ENCODE data around the gene LRMDA.

LRMDA gene

GRCh38 chr10:76393875-76394706, 962.7 kb downstream of the LRMDA start:
- Histone ChIP-seq H3K36me3 (ENCODE audit: insufficient read depth, low read length) (no peaks in the 10 kb centered on the region), H4K20me1 (ENCODE audit: insufficient read depth, low read length, poor library complexity, severe bottlenecking) (no peaks in the 10 kb centered on the region), H3F3A (ENCODE audit: low read depth) (no peaks in the 10 kb centered on the region), H3K27me3 (ENCODE audit: insufficient read depth, low read length, poor library complexity, severe bottlenecking) (no peaks in the 10 kb centered on the region), H3K4me3 (ENCODE audit: low read length, poor library complexity, severe bottlenecking) (no peak overlapping the region), H3K79me2 (ENCODE audit: insufficient read depth, low read length) (no peaks in the 10 kb centered on the region), H2AFZ (ENCODE audit: low read length) (no peak overlapping the region), H3K4me2 (ENCODE audit: low read depth, low read length, poor library complexity, severe bottlenecking) (no peak overlapping the region), H3K9me3 (ENCODE audit: insufficient read depth, low read depth, low read length) (no peaks in the 10 kb centered on the region), H3K9me2 (replicated peaks; ENCODE audit: low read depth, low read length) (no peaks in the 10 kb centered on the region), H3K9ac (ENCODE audit: low read depth, low read length, poor library complexity, severe bottlenecking) (no peak overlapping the region), H3K4me1 (ENCODE audit: insufficient read depth, low read length, poor library complexity, severe bottlenecking) (no peaks in the 10 kb centered on the region)
- no peak for TF ChIP-seq EZH2phosphoT487 (IDR thresholded peaks at IDR 0.05; ENCODE audit: borderline replicate concordance)
- TF ChIP-seq, protein P1, sequence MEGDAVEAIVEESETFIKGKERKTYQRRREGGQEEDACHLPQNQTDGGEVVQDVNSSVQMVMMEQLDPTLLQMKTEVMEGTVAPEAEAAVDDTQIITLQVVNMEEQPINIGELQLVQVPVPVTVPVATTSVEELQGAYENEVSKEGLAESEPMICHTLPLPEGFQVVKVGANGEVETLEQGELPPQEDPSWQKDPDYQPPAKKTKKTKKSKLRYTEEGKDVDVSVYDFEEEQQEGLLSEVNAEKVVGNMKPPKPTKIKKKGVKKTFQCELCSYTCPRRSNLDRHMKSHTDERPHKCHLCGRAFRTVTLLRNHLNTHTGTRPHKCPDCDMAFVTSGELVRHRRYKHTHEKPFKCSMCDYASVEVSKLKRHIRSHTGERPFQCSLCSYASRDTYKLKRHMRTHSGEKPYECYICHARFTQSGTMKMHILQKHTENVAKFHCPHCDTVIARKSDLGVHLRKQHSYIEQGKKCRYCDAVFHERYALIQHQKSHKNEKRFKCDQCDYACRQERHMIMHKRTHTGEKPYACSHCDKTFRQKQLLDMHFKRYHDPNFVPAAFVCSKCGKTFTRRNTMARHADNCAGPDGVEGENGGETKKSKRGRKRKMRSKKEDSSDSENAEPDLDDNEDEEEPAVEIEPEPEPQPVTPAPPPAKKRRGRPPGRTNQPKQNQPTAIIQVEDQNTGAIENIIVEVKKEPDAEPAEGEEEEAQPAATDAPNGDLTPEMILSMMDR (conservative IDR thresholded peaks at IDR 0.05; ENCODE audit: low read length) = no peak

GRCh38 chr10:76394707-76395042, 963.3 kb downstream of the LRMDA start:
- H4K20me1 ChIP-seq (ENCODE audit: insufficient read depth, low read length, poor library complexity, severe bottlenecking) = no peaks in the 10 kb centered on the region
- no peaks in the 10 kb centered on the region for H3K9me3 ChIP-seq (ENCODE audit: insufficient read depth, low read depth, low read length)
- TF ChIP-seq EZH2phosphoT487 (IDR thresholded peaks at IDR 0.05; ENCODE audit: borderline replicate concordance) = no peak
- TF ChIP-seq, protein P1 (conservative IDR thresholded peaks at IDR 0.05; ENCODE audit: low read length) = no peak
- no peaks in the 10 kb centered on the region for H3K79me2 ChIP-seq (ENCODE audit: insufficient read depth, low read length)
- H3K4me2 ChIP-seq (ENCODE audit: low read depth, low read length, poor library complexity, severe bottlenecking) = no peak overlapping the region
- no peak overlapping the region for H2AFZ ChIP-seq (ENCODE audit: low read length)
- no peaks in the 10 kb centered on the region for H3K9me2 ChIP-seq (replicated peaks; ENCODE audit: low read depth, low read length)
- no peaks in the 10 kb centered on the region for H3K36me3 ChIP-seq (ENCODE audit: insufficient read depth, low read length)
- no peaks in the 10 kb centered on the region for H3F3A ChIP-seq (ENCODE audit: low read depth)
- no peaks in the 10 kb centered on the region for H3K4me1 ChIP-seq (ENCODE audit: insufficient read depth, low read length, poor library complexity, severe bottlenecking)
- H3K4me3 ChIP-seq (ENCODE audit: low read length, poor library complexity, severe bottlenecking) = no peak overlapping the region
- H3K27me3 ChIP-seq (ENCODE audit: insufficient read depth, low read length, poor library complexity, severe bottlenecking) = no peaks in the 10 kb centered on the region
- no peak overlapping the region for H3K9ac ChIP-seq (ENCODE audit: low read depth, low read length, poor library complexity, severe bottlenecking)

GRCh38 chr10:76395251-76395650, 963.8 kb downstream of the LRMDA start:
- Histone ChIP-seq H3K27me3 (ENCODE audit: insufficient read depth, low read length, poor library complexity, severe bottlenecking) (no peaks in the 10 kb centered on the region), H3K4me1 (ENCODE audit: insufficient read depth, low read length, poor library complexity, severe bottlenecking) (no peaks in the 10 kb centered on the region), H4K20me1 (ENCODE audit: insufficient read depth, low read length, poor library complexity, severe bottlenecking) (no peaks in the 10 kb centered on the region), H3F3A (ENCODE audit: low read depth) (no peaks in the 10 kb centered on the region), H3K9me2 (replicated peaks; ENCODE audit: low read depth, low read length) (no peaks in the 10 kb centered on the region), H3K79me2 (ENCODE audit: insufficient read depth, low read length) (no peaks in the 10 kb centered on the region), H3K4me2 (ENCODE audit: low read depth, low read length, poor library complexity, severe bottlenecking) (no peak overlapping the region), H3K9ac (ENCODE audit: low read depth, low read length, poor library complexity, severe bottlenecking) (no peak overlapping the region), H2AFZ (ENCODE audit: low read length) (no peak overlapping the region), H3K36me3 (ENCODE audit: insufficient read depth, low read length) (no peaks in the 10 kb centered on the region), H3K9me3 (ENCODE audit: insufficient read depth, low read depth, low read length) (no peaks in the 10 kb centered on the region), H3K4me3 (ENCODE audit: low read length, poor library complexity, severe bottlenecking) (no peak overlapping the region)
- TF ChIP-seq, protein P1 (conservative IDR thresholded peaks at IDR 0.05; ENCODE audit: low read length) = no peak
- no peak for TF ChIP-seq EZH2phosphoT487 (IDR thresholded peaks at IDR 0.05; ENCODE audit: borderline replicate concordance)

Measured in Loucy (cell line).